Thyroid gland (tissue), 4 donors: ENCODE measurements around the gene CLEC2L.

Experiments
- POLR2A ChIP-seq, 2 donors: fragments of 450-650 bp; IDR thresholded peaks; one replicate each; pipeline ENCODE4 v1.6.1; 2017; ENCODE audit warnings: antibody characterized with exemption in 2 of 2, mild to moderate bottlenecking in 2 of 2, moderate library complexity in 1 of 2
- TF ChIP-seq, protein P1 (sequence below), 6 experiments: fragments of 200-600 bp in 3 of 6; fragments of 450-650 bp in 3 of 6; sonication (generic) in 3 of 6; IDR thresholded peaks; one replicate each; pipeline ENCODE4 v1.5.1; 2016 to 2019; ENCODE audit warnings: antibody characterized with exemption in 6 of 6, mild to moderate bottlenecking in 2 of 6, inconsistent platforms in 1 of 6, moderate library complexity in 1 of 6

DNA sequence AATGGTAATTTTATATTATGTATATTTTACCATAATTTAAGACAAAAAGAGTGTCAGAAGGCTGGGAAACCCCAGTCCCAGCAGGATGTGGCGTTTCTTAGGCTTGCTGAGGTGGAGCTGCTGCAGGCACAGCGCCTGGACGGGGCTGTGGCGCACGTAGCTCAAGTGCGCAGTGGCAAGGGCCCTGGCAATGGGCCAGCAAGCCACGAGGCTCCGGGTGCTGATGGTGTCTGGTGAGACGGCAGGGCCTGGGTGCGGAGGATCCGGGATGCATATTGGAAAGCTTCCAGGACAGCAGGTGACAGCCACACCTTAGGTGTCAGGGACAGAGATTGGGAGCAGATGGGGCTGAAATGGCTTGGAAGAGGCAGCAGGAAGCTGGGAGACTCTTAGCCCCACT, 37.2 kb downstream of the CLEC2L start:
- TF ChIP-seq, protein P1, sequence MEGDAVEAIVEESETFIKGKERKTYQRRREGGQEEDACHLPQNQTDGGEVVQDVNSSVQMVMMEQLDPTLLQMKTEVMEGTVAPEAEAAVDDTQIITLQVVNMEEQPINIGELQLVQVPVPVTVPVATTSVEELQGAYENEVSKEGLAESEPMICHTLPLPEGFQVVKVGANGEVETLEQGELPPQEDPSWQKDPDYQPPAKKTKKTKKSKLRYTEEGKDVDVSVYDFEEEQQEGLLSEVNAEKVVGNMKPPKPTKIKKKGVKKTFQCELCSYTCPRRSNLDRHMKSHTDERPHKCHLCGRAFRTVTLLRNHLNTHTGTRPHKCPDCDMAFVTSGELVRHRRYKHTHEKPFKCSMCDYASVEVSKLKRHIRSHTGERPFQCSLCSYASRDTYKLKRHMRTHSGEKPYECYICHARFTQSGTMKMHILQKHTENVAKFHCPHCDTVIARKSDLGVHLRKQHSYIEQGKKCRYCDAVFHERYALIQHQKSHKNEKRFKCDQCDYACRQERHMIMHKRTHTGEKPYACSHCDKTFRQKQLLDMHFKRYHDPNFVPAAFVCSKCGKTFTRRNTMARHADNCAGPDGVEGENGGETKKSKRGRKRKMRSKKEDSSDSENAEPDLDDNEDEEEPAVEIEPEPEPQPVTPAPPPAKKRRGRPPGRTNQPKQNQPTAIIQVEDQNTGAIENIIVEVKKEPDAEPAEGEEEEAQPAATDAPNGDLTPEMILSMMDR (IDR thresholded peaks at IDR 0.05): no peak
- TF ChIP-seq POLR2A (IDR thresholded peaks at IDR 0.05): no peak
